Measurements from ENCODE around the gene FBRSL1. TPM values are rescaled to one million over a fixed set of nuclear protein-coding genes. Genes with fewer than 3 reads are reported as not detected.

Gene FBRSL1
- total RNA-seq, 3 donors from 2014 or later, result 3.5 to 9.8 (median 7.2) TPM

DNA sequence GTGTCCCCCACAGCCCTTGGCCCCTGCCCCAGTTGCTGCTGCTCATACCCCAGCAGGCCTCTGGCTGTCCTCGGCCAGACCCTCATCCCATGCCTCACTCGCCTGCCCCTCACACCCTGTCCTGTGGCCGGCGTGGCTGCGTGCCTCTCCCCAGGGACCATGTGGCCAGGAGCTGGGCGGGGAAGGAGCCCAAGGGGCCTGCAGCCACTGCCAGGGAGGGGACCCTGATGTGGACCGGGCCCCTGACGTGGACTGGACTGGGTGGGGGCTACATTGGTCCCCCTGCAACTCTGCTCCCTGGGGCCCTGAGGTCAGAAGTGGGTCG, 10.9 kb downstream of the FBRSL1 start:
- H3K9me3 ChIP-seq, result no peaks in the 10 kb centered on the region
- intact Hi-C loops (cut with DNase I; ENCODE audit: low total_unique reads), result loop anchor here (5.0 kb wide), 1 partner anchor 1079 kb away; no protein-coding TSS in a partner anchor
- TF ChIP-seq POLR2AphosphoS5 (IDR thresholded peaks at IDR 0.05), result no peak
- TF ChIP-seq, protein P1, sequence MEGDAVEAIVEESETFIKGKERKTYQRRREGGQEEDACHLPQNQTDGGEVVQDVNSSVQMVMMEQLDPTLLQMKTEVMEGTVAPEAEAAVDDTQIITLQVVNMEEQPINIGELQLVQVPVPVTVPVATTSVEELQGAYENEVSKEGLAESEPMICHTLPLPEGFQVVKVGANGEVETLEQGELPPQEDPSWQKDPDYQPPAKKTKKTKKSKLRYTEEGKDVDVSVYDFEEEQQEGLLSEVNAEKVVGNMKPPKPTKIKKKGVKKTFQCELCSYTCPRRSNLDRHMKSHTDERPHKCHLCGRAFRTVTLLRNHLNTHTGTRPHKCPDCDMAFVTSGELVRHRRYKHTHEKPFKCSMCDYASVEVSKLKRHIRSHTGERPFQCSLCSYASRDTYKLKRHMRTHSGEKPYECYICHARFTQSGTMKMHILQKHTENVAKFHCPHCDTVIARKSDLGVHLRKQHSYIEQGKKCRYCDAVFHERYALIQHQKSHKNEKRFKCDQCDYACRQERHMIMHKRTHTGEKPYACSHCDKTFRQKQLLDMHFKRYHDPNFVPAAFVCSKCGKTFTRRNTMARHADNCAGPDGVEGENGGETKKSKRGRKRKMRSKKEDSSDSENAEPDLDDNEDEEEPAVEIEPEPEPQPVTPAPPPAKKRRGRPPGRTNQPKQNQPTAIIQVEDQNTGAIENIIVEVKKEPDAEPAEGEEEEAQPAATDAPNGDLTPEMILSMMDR (IDR thresholded peaks at IDR 0.05), result no peak
- TF ChIP-seq POLR2A (IDR thresholded peaks at IDR 0.05), result no peak
- H3K27ac ChIP-seq, result no peak overlapping the region
- H3K4me3 ChIP-seq, result no peak overlapping the region
- no peaks in the 10 kb centered on the region for H3K27me3 ChIP-seq
- H3K4me1 ChIP-seq, result peaks cover 3 to 24% of the 10 kb centered on the region in 2 donors
- no peaks in the 10 kb centered on the region for H3K36me3 ChIP-seq
- no peak for DNase-seq (ENCODE audit: low spot score in 2 of 2)

DNA sequence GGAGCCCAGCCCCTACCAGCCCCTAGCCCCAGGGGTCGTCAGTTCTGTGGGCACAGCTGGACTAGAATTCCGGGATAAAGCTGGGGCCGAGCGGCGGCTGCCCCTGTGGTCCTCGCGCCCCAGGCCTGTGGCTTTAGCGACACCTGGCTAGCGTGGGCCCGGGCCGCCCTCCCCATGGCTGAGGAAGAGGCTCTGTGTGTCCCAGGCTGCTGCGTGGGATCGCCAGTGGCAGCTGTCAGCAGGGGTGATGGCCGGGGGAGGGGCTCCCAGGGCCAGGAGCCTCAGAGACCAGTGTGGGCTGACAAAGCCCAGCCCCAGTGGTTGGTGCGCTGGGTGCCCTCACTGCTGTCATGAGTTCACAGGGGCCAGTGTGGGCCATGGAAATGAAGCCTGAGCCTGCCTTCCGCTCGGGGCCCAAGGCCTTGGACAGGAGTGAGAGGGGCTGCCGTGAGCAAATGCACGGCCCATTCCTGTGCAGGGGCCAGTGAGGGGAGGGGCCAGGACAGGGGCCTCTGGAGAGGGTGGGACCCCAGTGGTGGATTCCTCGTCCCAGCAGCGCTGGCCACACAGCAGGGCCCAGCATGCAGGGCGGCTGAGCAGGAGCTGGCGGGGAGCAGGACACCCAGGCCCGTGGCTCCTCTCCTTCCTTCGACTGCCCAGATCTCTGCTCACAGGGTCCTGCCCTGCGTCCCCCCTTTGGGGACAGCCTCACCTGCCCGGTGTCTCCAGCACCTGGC, 11.4 kb downstream of the FBRSL1 start:
- Histone ChIP-seq H3K9me3 (no peaks in the 10 kb centered on the region), H3K4me1 (peaks cover 0 to 24% of the 10 kb centered on the region in 2 donors), H3K27me3 (no peaks in the 10 kb centered on the region), H3K4me3 (no peak overlapping the region), H3K36me3 (no peaks in the 10 kb centered on the region), H3K27ac (no peak overlapping the region)
- intact Hi-C loops (cut with DNase I; ENCODE audit: low total_unique reads), result loop anchor here (5.0 kb wide), 1 partner anchor 1079 kb away; no protein-coding TSS in a partner anchor
- TF ChIP-seq, protein P1 (IDR thresholded peaks at IDR 0.05), result no peak
- TF ChIP-seq POLR2AphosphoS5 (IDR thresholded peaks at IDR 0.05) (no peak), POLR2A (IDR thresholded peaks at IDR 0.05) (no peak)
- no peak for DNase-seq (ENCODE audit: low spot score in 2 of 2)

DNA sequence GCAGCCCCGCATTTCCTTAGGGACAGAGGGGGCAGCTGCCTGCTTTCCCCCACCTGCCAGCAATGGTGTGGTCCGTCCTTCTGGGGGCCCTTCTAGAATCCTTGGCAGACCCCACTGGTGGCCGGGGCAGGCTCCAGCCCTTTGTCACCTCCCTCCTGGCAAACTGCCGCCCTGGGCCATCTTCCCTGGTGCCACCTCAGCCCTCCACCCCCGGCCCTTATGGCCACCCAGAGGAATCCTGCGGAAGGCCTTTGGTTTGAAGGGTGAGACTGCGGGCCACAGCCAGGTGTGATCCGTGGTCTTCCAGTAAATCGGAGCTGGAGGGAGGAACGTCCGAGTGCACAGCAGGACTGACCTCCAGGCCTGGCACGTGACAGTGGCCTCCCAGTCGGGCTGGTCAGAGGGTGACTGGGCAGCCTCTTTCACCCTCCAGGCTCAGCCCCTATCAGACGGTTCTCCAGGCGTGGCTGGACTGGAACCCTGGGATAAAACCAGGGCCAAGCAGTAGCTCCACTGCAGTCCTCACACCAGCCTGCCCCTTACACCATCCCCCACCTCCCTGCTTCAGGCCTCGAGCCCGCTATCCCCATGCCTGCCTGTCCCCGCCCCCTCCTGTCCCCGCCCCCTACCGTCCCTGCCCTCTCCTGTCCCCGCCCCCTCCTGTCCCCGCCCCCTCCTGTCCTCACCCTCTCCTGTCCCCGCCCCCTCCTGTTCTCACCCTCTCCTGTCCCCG, 12.4 kb downstream of the FBRSL1 start:
- Histone ChIP-seq H3K9me3 (no peaks in the 10 kb centered on the region), H3K4me1 (peaks cover 0 to 30% of the 10 kb centered on the region in 2 donors), H3K36me3 (no peaks in the 10 kb centered on the region), H3K27ac (no peak overlapping the region), H3K27me3 (no peaks in the 10 kb centered on the region), H3K4me3 (no peak overlapping the region)
- TF ChIP-seq POLR2AphosphoS5 (IDR thresholded peaks at IDR 0.05) (no peak), POLR2A (IDR thresholded peaks at IDR 0.05) (no peak)
- TF ChIP-seq, protein P1 (IDR thresholded peaks at IDR 0.05), result no peak
- DNase-seq (ENCODE audit: low spot score in 2 of 2), result no peak
- intact Hi-C loops (cut with DNase I; ENCODE audit: low total_unique reads), result loop anchor here (5.0 kb wide), 1 partner anchor 1080 kb away; no protein-coding TSS in a partner anchor

DNA sequence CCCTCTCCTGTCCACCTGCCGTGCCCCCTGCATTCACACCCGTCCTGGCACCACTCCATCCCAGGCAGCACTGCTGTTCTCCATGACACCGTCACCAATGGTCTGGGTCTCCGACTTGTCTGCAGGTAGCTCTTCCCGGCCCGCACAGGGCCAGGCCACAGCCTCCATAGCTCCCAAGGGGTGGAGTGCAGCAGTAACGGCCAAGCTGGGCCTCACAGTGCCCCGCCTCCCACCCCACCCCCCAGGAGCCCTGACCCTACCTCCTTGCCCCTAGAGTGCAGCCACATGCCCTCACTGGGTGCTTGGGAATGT, 12.9 kb downstream of the FBRSL1 start:
- Histone ChIP-seq H3K27me3 (no peaks in the 10 kb centered on the region), H3K9me3 (no peaks in the 10 kb centered on the region), H3K36me3 (no peaks in the 10 kb centered on the region), H3K27ac (no peak overlapping the region), H3K4me1 (peaks cover 0 to 25% of the 10 kb centered on the region in 2 donors), H3K4me3 (no peak overlapping the region)
- DNase-seq (ENCODE audit: low spot score in 2 of 2), result no peak
- TF ChIP-seq POLR2A (IDR thresholded peaks at IDR 0.05) (no peak), POLR2AphosphoS5 (IDR thresholded peaks at IDR 0.05) (no peak)
- TF ChIP-seq, protein P1 (IDR thresholded peaks at IDR 0.05), result no peak
- intact Hi-C loops (cut with DNase I; ENCODE audit: low total_unique reads), result loop anchor here (5.0 kb wide), 1 partner anchor 1081 kb away; no protein-coding TSS in a partner anchor

DNA sequence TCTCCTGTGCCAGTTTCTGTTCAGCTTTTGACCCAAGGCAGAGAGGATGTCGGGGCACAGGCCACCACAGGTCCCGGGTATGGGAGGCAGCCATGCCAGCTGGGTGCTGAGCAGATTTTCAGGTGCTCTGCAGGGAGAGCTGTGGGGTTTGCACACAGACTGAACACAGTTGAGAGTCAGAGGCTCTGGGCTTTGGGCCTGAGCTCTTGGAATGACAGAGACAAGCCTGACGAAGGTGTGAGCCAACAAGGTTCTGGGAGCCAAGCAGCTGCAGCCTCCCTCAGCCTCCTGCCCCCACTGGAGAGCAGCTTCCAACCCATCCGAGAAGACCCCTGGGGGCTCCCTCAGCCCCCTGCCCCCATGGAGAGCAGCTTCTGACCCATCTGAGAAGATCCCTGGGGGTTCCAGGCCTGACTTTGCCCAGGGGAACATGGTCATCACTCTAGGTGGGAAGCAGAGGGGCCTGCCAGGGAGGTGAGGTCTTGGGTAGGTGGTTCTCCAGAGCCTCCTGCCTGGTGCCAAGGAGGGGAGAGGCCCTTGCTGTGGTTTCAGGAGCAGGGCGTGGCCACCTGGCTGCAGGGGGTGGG, 13.8 kb downstream of the FBRSL1 start:
- no peaks in the 10 kb centered on the region for H3K36me3 ChIP-seq
- intact Hi-C loops (cut with DNase I; ENCODE audit: low total_unique reads), result loop anchor here (5.0 kb wide), 1 partner anchor 1081 kb away; no protein-coding TSS in a partner anchor
- H3K4me3 ChIP-seq, result no peak overlapping the region
- no peak overlapping the region for H3K27ac ChIP-seq
- H3K27me3 ChIP-seq, result no peaks in the 10 kb centered on the region
- TF ChIP-seq POLR2A (IDR thresholded peaks at IDR 0.05) (no peak), POLR2AphosphoS5 (IDR thresholded peaks at IDR 0.05) (no peak)
- TF ChIP-seq, protein P1 (IDR thresholded peaks at IDR 0.05), result no peak
- peaks cover 0 to 19% of the 10 kb centered on the region in 2 donors for H3K4me1 ChIP-seq
- DNase-seq (ENCODE audit: low spot score in 2 of 2), result no peak
- H3K9me3 ChIP-seq, result no peaks in the 10 kb centered on the region

Measured in breast epithelium (tissue), 4 donors.